Chondrocyte (in vitro differentiated cells): ENCODE results near the gene LOXL1. TPM values are rescaled to one million over a fixed set of nuclear protein-coding genes. Genes with fewer than 3 reads are reported as not detected.
"Not testable (repeated sequence)": the region's sequence is repeated elsewhere in the genome, so short reads cannot be mapped to it uniquely, and the experiment has no call there.

Experiments
- DNase-seq: peaks from one replicate; pipeline ENCODE4 v3.0.0; 2021; ENCODE audit warnings: mixed read lengths, low spot score
- H3K27ac Mint-ChIP-seq: one replicate; pipeline ENCODE4 v1.8.0; 2021; ENCODE audit warnings: mild to moderate bottlenecking, moderate library complexity, mixed read lengths; ENCODE audit not compliant: unreplicated experiment
- H3K27me3 Mint-ChIP-seq: 2 replicates; pipeline ENCODE4 v1.8.0; 2021; ENCODE audit warnings: low read depth, mixed read lengths
- H3K36me3 Mint-ChIP-seq: 2 replicates; pipeline ENCODE4 v1.8.0; 2021; ENCODE audit warnings: low read depth, mixed read lengths
- H3K4me1 Mint-ChIP-seq: 2 replicates; pipeline ENCODE4 v1.8.0; 2021; ENCODE audit warnings: low read depth, mild to moderate bottlenecking, mixed read lengths
- H3K4me3 Mint-ChIP-seq: one replicate; pipeline ENCODE4 v1.8.0; 2021; ENCODE audit warnings: mild to moderate bottlenecking, moderate library complexity, mixed read lengths; ENCODE audit not compliant: unreplicated experiment
- H3K9me3 Mint-ChIP-seq: 2 replicates; pipeline ENCODE4 v1.8.0; 2021; ENCODE audit warnings: low read depth, mixed read lengths
- total RNA-seq: library from RNA; stranded (reverse); gene quantifications from 3 replicates; pipeline ENCODE4 v1.2.1, GENCODE V29; 2021
- TF ChIP-seq, protein P1 (sequence below): fragments of 200-600 bp; sonication (generic); IDR thresholded peaks from 2 replicates; pipeline ENCODE4 v1.5.0; 2021; ENCODE audit warnings: antibody characterized with exemption, mild to moderate bottlenecking, moderate library complexity

The LOXL1 gene
- total RNA-seq, 1 donor from 2014 or later: 428 TPM

DNA sequence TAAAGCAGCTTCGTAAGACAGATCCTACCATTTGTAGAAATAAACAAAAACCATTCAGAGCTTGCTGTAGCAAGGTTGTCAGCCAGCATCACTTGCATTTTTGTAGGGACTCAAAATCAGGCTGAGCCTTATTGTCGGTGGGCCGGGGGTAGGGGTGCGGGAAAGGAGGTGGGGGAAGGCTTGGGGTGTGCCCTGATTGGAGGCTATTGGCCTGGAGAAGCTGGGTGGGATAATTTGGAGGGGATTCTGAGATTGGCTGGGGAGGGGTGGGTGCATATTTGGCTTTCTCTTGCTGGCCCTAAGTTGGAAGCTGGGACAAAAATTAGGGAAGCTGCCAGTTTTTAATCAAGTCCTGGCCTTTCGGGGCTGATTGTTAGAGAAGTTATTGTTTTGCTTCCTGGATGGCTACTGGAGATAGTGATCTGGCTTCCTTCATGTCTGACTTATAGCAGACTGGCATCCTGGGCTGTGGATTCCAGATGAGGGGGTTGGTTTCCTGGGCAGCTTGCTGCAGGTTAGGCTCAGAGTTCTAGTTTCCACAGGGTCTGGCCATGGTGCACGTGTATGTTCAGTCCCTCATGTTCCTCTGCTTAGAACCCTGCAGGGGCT lies 43.0 kb downstream of the LOXL1 start:
- peak; percentile 20 for DNase-seq
- no peak overlapping the region for H3K4me3 Mint-ChIP-seq
- TF ChIP-seq, protein P1, sequence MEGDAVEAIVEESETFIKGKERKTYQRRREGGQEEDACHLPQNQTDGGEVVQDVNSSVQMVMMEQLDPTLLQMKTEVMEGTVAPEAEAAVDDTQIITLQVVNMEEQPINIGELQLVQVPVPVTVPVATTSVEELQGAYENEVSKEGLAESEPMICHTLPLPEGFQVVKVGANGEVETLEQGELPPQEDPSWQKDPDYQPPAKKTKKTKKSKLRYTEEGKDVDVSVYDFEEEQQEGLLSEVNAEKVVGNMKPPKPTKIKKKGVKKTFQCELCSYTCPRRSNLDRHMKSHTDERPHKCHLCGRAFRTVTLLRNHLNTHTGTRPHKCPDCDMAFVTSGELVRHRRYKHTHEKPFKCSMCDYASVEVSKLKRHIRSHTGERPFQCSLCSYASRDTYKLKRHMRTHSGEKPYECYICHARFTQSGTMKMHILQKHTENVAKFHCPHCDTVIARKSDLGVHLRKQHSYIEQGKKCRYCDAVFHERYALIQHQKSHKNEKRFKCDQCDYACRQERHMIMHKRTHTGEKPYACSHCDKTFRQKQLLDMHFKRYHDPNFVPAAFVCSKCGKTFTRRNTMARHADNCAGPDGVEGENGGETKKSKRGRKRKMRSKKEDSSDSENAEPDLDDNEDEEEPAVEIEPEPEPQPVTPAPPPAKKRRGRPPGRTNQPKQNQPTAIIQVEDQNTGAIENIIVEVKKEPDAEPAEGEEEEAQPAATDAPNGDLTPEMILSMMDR: no peak
- H3K9me3 Mint-ChIP-seq: no peaks in the 10 kb centered on the region
- peaks cover 25% of the 10 kb centered on the region for H3K4me1 Mint-ChIP-seq
- H3K36me3 Mint-ChIP-seq: no peaks in the 10 kb centered on the region
- H3K27ac Mint-ChIP-seq: no peak overlapping the region
- H3K27me3 Mint-ChIP-seq: no peaks in the 10 kb centered on the region

DNA sequence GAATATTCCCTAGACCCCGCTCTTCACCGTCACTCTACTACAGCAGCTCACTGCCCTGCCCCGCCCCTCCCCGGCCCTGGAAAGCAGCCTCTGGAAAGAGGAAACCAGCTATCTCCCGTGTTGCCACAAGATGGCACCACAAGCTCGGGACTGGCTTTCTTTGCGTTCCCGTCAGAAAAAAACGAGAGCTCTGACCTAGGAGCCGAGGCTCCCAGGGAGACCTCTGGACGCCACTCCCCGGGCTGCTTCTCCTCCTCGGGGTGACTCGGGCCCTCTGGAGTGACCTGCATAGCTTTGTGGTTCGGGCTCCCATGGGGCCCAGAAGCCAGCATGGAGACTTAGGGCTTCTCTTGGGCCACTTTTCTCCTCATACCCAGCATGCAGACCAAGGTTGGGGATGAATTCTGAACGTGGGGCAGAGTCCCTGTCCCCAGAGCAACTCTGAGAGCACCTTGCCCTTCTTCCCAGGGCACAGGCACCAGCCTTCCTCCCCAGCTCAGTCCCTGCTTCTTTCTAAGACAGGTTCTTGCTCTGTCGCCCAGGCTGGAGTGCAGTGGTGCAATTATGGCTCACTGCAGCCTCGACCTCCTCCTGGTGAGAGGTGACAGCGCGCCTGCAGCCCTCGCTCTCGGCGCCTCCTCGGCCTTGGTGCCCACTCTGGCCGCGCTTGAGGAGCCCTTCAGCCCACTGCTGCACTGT lies 46.9 kb downstream of the LOXL1 start:
- TF ChIP-seq, protein P1: peak; percentile 95
- Mint-ChIP-seq H3K4me3 (peak overlapping the region; percentile 47), H3K4me1 (peaks cover 9% of the 10 kb centered on the region), H3K36me3 (no peaks in the 10 kb centered on the region), H3K27ac (no peak overlapping the region), H3K27me3 (no peaks in the 10 kb centered on the region), H3K9me3 (no peaks in the 10 kb centered on the region)
- DNase-seq: no peak

DNA sequence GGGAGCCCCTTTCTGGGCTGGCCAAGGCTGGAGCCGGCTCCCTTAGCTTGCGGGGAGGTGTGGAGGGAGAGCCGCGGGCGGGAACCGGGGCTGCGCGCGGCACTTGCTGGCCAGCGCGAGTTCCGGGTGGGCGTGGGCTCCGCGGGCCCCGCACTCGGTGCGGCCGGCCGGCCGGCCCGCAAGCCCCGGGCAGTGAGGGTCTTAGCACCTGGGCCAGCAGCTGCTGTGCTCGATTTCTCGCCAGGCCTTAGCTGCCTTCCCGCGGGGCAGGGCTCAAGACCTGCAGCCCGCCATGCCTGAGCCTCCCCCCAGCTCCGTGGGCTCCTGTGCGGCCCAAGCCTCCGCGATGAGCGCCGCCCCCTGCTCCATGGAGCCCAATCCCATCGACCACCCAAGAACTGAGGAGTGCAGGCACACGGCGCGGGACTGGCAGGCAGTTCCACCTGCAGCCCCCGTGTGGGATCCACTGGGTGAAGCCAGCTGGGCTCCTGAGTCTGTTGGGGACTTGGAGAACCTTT lies 47.5 kb downstream of the LOXL1 start:
- H3K27ac Mint-ChIP-seq, H3K4me3 Mint-ChIP-seq, H3K36me3 Mint-ChIP-seq, H3K27me3 Mint-ChIP-seq, H3K4me1 Mint-ChIP-seq, H3K9me3 Mint-ChIP-seq: not testable (repeated sequence)
- DNase-seq: peak; percentile 60

DNA sequence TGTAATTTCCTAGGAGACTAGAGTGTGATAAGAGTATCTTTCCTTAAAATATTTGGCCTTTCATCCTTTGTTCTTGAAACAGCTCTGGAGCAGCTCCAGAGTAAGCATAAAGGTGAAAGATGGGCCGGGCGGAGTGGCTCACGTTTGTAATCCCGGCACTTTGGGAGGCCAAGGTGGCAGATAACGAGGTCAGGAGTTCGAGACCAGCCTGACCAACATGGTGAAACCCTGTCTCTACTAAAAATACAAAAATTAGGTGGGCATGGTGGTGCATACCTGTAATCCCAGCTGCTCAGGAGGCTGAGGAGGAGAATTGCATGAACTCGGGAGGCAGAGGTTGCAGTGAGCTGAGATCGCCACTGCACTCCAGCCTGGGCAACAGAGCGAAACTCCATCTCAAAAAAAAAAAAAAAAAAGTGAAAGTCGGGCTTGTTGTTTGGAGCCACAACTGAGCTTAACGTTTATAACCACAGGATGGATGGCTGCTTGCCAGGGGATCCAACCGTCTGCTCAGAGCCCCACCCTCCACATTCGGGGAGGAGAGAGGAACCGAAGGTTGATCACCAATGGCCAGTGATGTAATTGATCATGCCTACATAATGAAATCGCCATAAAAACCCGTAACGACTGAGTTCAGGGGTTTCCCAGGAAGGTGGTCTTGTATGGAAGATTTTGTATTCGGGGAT lies 49.3 kb downstream of the LOXL1 start:
- H3K9me3 Mint-ChIP-seq, H3K27me3 Mint-ChIP-seq, H3K27ac Mint-ChIP-seq, H3K4me3 Mint-ChIP-seq, H3K36me3 Mint-ChIP-seq: not testable (repeated sequence)
- peak; percentile 24 for DNase-seq
- peaks cover 13% of the 10 kb centered on the region for H3K4me1 Mint-ChIP-seq

DNA sequence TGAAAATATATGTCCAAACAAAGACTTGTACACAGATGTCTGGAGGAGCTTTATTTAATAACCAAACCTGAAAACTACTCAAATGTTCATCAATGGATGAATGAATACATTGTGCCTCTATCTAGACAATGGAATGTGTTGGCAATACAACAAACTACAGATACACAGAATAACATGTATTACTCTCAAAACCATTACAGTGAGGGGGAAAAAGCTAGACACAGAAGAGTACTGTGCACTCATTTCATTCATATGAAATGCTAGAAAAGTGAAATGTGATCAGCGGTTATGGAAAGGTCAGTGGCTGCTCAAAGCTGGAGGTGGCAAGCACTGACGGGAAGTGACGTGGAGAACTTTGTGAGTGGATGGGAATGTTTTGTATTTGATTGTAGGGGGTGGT lies 52.6 kb downstream of the LOXL1 start:
- Mint-ChIP-seq H3K27me3 (no peaks in the 10 kb centered on the region), H3K4me1 (peaks cover 33% of the 10 kb centered on the region), H3K4me3 (no peak overlapping the region), H3K36me3 (no peaks in the 10 kb centered on the region), H3K9me3 (no peaks in the 10 kb centered on the region), H3K27ac (no peak overlapping the region)
- TF ChIP-seq, protein P1: no peak
- no peak for DNase-seq

DNA sequence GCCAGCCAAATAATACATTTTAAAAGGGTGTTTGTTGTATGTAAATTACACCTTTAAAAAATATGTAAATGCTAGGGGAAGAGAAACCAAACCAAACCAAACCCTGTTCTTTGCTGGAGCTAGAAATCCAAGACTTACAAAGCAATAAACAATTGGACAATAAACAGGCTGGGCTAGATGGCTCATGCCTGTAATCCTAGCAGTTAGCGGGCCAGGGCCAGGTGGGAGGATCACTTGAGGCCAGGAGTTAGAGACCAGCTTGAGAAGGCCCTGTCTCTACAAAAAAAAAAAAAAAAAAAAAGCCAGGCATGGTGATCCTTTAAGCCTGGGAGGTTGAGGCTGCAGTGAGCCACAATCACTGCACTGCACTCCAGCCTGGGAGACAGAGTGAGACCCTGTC lies 53.4 kb downstream of the LOXL1 start:
- Mint-ChIP-seq H3K36me3 (peaks cover 2% of the 10 kb centered on the region), H3K4me3 (no peak overlapping the region), H3K4me1 (peaks cover 41% of the 10 kb centered on the region), H3K9me3 (no peaks in the 10 kb centered on the region), H3K27me3 (no peaks in the 10 kb centered on the region), H3K27ac (no peak overlapping the region)
- TF ChIP-seq, protein P1: no peak
- no peak for DNase-seq
